HepG2 (cell line): ENCODE data around the gene SZRD1. TPM values are rescaled to one million over a fixed set of nuclear protein-coding genes. Genes with fewer than 3 reads are reported as not detected.

Experiments used
- FOXA1 ChIP-seq, 2 experiments: fragments of 450-650 bp in 1 of 2; sonication (generic) in 1 of 2; formaldehyde crosslinking in 1 of 2; IDR thresholded peaks; 2 replicates each; pipeline versions ENCODE4 v1.4.0 to v1.6.1; 2016 to 2020; ENCODE audit warnings: missing genetic modification reagents in 1 of 2
- IKZF1 ChIP-seq: fragments of 450-650 bp; IDR thresholded peaks from 2 replicates; pipeline ENCODE4 v1.7.1; 2016
- JDP2 ChIP-seq: sonication (generic); formaldehyde crosslinking; IDR thresholded peaks from 2 replicates; pipeline ENCODE4 v1.8.1; 2022; ENCODE audit warnings: missing genetic modification reagents, borderline replicate concordance
- KLF11 ChIP-seq: IDR thresholded peaks from 2 replicates; pipeline ENCODE4 v1.6.1; 2016; ENCODE audit warnings: missing compliant biosample characterization
- SOX6 ChIP-seq, 2 experiments: fragments of 450-650 bp in 1 of 2; sonication (generic) in 1 of 2; formaldehyde crosslinking in 1 of 2; IDR thresholded peaks; 2 replicates each; pipeline versions ENCODE4 v1.4.0 to v1.6.1; 2017 to 2020; ENCODE audit warnings: antibody characterized with exemption in 1 of 2, mild to moderate bottlenecking in 1 of 2, missing genetic modification reagents in 1 of 2
- TCF7L2 ChIP-seq: IDR thresholded peaks from 2 replicates; pipeline ENCODE4 v1.6.1; 2011; ENCODE audit warnings: mild to moderate bottlenecking, low read depth, low read length, moderate library complexity
- ZBTB38 ChIP-seq: sonication (generic); formaldehyde crosslinking; IDR thresholded peaks from 2 replicates; pipeline ENCODE4 v1.5.1; 2020; ENCODE audit warnings: mild to moderate bottlenecking, missing genetic modification reagents
- ZNF143 ChIP-seq: sonication (generic); formaldehyde crosslinking; IDR thresholded peaks from 2 replicates; pipeline ENCODE4 v1.4.0; 2020; ENCODE audit warnings: missing genetic modification reagents
- ZNF329 ChIP-seq: sonication (generic); formaldehyde crosslinking; IDR thresholded peaks from 2 replicates; pipeline ENCODE4 v1.9.0; 2021; ENCODE audit warnings: low read depth, mild to moderate bottlenecking, missing genetic modification reagents
- ZNF33A ChIP-seq: sonication (generic); formaldehyde crosslinking; IDR thresholded peaks from 2 replicates; pipeline ENCODE4 v1.5.1; 2020; ENCODE audit warnings: missing genetic modification reagents, mild to moderate bottlenecking, moderate library complexity, borderline replicate concordance
- polyA plus RNA-seq, 8 experiments: library from polyadenylated mRNA; depleted of rRNA in 3 of 8; stranded (reverse) in 7 of 8; unstranded in 1 of 8; fragments of >200 nt; fragmentation: Illumina TruSeq in 4 of 8; extraction: Trizol in 4 of 8; gene quantifications; 2 replicates each; pipeline versions ENCODE4 v1.2.1 to v1.2.3, GENCODE V29; 2011 to 2016; ENCODE audit warnings: low read depth in 4 of 8, missing spikeins in 1 of 8, mixed read lengths in 1 of 8; ENCODE audit not compliant: insufficient read depth in 1 of 8
- total RNA-seq, 5 experiments: library from RNA; depleted of rRNA; stranded (reverse); fragments of >200 nt; fragmentation: Illumina TruSeq; extraction: Trizol; gene quantifications; 2 replicates each; pipeline ENCODE4 v1.2.3, GENCODE V29; 2016; ENCODE audit warnings: low read depth in 1 of 5
- TF ChIP-seq, protein P1 (sequence below): IDR thresholded peaks from 2 replicates; pipeline ENCODE4 v1.6.1; 2016; ENCODE audit warnings: low read depth, missing genetic modification reagents, missing compliant biosample characterization
- TF ChIP-seq, protein P2 (sequence below): sonication (generic); formaldehyde crosslinking; conservative IDR thresholded peaks from 2 replicates; pipeline ENCODE4 v1.8.0; 2022; ENCODE audit warnings: missing genetic modification reagents
- TF ChIP-seq, protein P3 (sequence below): sonication (generic); formaldehyde crosslinking; IDR thresholded peaks from 2 replicates; pipeline ENCODE4 v1.5.1; 2020; ENCODE audit warnings: mild to moderate bottlenecking, missing genetic modification reagents, moderate library complexity
- TF ChIP-seq, protein P4 (sequence below): sonication (generic); formaldehyde crosslinking; IDR thresholded peaks from 2 replicates; pipeline ENCODE4 v1.5.1; 2020; ENCODE audit warnings: missing genetic modification reagents, mild to moderate bottlenecking, borderline replicate concordance

The SZRD1 gene
- total and polyA plus RNA-seq, 2 of the 13 experiments (the other 11 are each of a cell fraction or from before 2014, with no cell fraction given) = 28.5 to 41.4 TPM

DNA sequence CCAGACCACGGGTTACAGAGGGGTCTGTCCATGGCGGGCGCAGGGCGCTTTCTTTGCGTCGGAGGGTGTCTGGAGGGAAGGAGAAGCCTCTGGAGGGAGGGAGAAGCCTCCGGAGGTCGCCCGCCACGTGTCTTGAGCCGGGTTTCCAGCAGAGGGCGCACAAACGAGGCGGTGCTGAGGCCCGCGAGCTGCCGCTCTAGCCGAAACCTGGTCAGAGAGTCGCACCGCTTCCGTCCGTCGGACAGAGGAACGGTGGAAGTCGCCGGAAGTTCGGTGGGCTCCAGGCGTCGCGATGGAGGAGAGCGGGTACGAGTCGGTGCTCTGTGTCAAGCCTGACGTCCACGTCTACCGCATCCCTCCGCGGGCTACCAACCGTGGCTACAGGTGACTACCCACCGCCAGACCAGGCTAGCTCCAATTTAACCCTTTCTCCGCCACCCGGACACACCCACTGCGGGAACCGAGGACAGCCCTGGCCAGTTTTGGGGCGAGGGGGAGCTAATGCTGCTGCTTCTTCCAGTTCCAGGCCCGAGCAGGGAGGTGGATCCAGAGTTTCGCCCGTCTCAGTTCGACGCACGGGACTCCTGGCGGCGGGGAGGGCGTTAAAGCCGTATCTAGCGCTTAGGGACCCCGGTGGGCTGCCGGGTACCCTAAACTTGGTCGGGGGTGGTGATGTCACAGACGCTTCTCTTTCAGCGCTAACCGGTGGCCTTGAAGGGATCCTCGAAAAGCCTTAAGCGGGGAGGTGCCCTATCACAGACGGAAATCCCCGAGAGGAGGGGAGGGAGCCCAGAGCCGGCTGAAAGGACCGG lies 73.6 kb downstream of the SZRD1 start, which contains the start of gene NECAP2 (continued):
- TF ChIP-seq, protein P1, sequence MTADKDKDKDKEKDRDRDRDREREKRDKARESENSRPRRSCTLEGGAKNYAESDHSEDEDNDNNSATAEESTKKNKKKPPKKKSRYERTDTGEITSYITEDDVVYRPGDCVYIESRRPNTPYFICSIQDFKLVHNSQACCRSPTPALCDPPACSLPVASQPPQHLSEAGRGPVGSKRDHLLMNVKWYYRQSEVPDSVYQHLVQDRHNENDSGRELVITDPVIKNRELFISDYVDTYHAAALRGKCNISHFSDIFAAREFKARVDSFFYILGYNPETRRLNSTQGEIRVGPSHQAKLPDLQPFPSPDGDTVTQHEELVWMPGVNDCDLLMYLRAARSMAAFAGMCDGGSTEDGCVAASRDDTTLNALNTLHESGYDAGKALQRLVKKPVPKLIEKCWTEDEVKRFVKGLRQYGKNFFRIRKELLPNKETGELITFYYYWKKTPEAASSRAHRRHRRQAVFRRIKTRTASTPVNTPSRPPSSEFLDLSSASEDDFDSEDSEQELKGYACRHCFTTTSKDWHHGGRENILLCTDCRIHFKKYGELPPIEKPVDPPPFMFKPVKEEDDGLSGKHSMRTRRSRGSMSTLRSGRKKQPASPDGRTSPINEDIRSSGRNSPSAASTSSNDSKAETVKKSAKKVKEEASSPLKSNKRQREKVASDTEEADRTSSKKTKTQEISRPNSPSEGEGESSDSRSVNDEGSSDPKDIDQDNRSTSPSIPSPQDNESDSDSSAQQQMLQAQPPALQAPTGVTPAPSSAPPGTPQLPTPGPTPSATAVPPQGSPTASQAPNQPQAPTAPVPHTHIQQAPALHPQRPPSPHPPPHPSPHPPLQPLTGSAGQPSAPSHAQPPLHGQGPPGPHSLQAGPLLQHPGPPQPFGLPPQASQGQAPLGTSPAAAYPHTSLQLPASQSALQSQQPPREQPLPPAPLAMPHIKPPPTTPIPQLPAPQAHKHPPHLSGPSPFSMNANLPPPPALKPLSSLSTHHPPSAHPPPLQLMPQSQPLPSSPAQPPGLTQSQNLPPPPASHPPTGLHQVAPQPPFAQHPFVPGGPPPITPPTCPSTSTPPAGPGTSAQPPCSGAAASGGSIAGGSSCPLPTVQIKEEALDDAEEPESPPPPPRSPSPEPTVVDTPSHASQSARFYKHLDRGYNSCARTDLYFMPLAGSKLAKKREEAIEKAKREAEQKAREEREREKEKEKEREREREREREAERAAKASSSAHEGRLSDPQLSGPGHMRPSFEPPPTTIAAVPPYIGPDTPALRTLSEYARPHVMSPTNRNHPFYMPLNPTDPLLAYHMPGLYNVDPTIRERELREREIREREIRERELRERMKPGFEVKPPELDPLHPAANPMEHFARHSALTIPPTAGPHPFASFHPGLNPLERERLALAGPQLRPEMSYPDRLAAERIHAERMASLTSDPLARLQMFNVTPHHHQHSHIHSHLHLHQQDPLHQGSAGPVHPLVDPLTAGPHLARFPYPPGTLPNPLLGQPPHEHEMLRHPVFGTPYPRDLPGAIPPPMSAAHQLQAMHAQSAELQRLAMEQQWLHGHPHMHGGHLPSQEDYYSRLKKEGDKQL = peak; percentile 12; the same call in 1 of the 2 replicates
- TF ChIP-seq, protein P2, sequence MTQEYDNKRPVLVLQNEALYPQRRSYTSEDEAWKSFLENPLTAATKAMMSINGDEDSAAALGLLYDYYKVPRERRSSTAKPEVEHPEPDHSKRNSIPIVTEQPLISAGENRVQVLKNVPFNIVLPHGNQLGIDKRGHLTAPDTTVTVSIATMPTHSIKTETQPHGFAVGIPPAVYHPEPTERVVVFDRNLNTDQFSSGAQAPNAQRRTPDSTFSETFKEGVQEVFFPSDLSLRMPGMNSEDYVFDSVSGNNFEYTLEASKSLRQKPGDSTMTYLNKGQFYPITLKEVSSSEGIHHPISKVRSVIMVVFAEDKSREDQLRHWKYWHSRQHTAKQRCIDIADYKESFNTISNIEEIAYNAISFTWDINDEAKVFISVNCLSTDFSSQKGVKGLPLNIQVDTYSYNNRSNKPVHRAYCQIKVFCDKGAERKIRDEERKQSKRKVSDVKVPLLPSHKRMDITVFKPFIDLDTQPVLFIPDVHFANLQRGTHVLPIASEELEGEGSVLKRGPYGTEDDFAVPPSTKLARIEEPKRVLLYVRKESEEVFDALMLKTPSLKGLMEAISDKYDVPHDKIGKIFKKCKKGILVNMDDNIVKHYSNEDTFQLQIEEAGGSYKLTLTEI = no peak
- TF ChIP-seq SOX6 (IDR thresholded peaks at IDR 0.05) = no peak
- TF ChIP-seq SOX6 (CRISPR knock-in tag; IDR thresholded peaks at IDR 0.05) = peak; percentile 70
- no peak for TF ChIP-seq ZNF33A (CRISPR knock-in tag)
- no peak for TF ChIP-seq IKZF1
- TF ChIP-seq, protein P3, sequence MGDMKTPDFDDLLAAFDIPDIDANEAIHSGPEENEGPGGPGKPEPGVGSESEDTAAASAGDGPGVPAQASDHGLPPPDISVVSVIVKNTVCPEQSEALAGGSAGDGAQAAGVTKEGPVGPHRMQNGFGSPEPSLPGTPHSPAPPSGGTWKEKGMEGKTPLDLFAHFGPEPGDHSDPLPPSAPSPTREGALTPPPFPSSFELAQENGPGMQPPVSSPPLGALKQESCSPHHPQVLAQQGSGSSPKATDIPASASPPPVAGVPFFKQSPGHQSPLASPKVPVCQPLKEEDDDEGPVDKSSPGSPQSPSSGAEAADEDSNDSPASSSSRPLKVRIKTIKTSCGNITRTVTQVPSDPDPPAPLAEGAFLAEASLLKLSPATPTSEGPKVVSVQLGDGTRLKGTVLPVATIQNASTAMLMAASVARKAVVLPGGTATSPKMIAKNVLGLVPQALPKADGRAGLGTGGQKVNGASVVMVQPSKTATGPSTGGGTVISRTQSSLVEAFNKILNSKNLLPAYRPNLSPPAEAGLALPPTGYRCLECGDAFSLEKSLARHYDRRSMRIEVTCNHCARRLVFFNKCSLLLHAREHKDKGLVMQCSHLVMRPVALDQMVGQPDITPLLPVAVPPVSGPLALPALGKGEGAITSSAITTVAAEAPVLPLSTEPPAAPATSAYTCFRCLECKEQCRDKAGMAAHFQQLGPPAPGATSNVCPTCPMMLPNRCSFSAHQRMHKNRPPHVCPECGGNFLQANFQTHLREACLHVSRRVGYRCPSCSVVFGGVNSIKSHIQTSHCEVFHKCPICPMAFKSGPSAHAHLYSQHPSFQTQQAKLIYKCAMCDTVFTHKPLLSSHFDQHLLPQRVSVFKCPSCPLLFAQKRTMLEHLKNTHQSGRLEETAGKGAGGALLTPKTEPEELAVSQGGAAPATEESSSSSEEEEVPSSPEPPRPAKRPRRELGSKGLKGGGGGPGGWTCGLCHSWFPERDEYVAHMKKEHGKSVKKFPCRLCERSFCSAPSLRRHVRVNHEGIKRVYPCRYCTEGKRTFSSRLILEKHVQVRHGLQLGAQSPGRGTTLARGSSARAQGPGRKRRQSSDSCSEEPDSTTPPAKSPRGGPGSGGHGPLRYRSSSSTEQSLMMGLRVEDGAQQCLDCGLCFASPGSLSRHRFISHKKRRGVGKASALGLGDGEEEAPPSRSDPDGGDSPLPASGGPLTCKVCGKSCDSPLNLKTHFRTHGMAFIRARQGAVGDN = peak; percentile 95
- TF ChIP-seq JDP2 = 0 out of 2 replicates have a peak, but pooled peaks have one; percentile 19
- TF ChIP-seq ZNF329 (CRISPR knock-in tag) = peak; percentile 51; the same call in 1 of the 2 replicates
- peak; percentile 46 for TF ChIP-seq ZNF143
- TF ChIP-seq, protein P4, sequence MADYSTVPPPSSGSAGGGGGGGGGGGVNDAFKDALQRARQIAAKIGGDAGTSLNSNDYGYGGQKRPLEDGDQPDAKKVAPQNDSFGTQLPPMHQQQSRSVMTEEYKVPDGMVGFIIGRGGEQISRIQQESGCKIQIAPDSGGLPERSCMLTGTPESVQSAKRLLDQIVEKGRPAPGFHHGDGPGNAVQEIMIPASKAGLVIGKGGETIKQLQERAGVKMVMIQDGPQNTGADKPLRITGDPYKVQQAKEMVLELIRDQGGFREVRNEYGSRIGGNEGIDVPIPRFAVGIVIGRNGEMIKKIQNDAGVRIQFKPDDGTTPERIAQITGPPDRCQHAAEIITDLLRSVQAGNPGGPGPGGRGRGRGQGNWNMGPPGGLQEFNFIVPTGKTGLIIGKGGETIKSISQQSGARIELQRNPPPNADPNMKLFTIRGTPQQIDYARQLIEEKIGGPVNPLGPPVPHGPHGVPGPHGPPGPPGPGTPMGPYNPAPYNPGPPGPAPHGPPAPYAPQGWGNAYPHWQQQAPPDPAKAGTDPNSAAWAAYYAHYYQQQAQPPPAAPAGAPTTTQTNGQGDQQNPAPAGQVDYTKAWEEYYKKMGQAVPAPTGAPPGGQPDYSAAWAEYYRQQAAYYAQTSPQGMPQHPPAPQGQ (CRISPR knock-in tag) = no peak
- no peak for TF ChIP-seq TCF7L2
- no peak for TF ChIP-seq FOXA1 (IDR thresholded peaks at IDR 0.05)
- peak; percentile 46 for TF ChIP-seq FOXA1 (CRISPR knock-in tag; IDR thresholded peaks at IDR 0.05)
- TF ChIP-seq ZBTB38 = peak; percentile 91; the same call in 1 of the 2 replicates
- TF ChIP-seq KLF11 (CRISPR knock-in tag) = peak; percentile 58; the same call in 1 of the 2 replicates
